Measurements from ENCODE around the gene DISP3.

Gene DISP3

DNA sequence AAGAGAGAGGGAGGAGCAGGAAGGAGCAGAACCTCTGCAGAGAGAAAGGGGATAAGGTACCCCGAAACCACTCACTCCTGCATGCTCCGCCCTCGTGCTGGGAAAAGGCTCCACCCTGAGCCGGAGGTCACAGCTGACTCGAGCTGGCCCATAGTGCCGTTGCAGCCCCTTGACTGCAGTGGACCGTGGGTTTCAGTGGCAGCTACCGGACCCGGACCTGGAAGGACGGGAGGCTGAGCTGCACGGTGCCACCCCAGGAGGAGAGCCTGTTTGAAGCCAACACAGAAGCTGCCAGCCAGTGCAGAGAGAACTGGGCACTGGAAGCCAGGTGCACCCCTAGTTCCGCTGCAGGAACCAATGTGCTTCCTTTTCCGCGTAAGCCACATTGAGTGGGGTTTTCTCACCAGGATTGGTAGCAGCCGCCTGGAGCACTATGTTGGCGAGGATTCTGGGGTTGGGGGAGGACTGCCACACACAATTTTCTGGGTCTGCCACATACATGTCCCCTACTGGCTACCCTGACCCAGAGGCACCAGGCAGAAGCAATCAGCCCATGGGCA lies 91.9 kb downstream of the DISP3 start:
- TF ChIP-seq CTCF (IDR thresholded peaks at IDR 0.05; ENCODE audit: low read depth, low read length), result no peak

GRCh38 chr1:11571906-11572616 lies 93.1 kb downstream of the DISP3 start:
- no peak overlapping the region for H3K4me3 ChIP-seq (ENCODE audit: low read depth, low read length)
- TF ChIP-seq CTCF (IDR thresholded peaks at IDR 0.05; ENCODE audit: low read depth, low read length), result no peak

More for the DNA sequence above, 91.9 kb downstream of the DISP3 start:
- no peak overlapping the region for H3K4me3 ChIP-seq (ENCODE audit: low read depth, low read length)

- TF ChIP-seq CTCF (IDR thresholded peaks at IDR 0.05; ENCODE audit: low read depth, low read length), result no peak
Observed at GRCh38 chr1:11573116-11573692, 94.2 kb downstream of the DISP3 start.

DNA sequence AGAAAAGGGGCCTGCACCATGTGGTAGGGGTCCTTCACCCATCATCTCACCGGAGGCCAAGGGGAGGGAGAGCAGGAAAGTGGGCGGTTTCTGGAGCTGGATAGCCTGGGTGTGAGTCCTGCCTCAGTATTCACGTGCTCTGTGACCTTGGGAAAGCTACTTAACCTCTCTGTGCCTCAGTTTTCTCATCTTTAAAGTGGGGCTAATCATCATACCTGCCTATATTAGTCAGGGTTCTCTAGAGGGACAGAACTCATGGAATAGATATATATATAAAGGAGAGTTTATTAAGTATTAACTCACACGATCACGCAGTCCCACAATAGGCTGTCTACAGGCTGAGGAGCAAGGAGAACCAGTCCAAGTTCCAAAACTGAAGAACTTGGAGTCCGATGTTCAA lies 96.6 kb downstream of the DISP3 start:
- TF ChIP-seq CTCF (IDR thresholded peaks at IDR 0.05; ENCODE audit: low read depth, low read length), result no peak

More at GRCh38 chr1:11573116-11573692, 94.2 kb downstream of the DISP3 start:
- H3K4me3 ChIP-seq (ENCODE audit: low read depth, low read length), result no peak overlapping the region

GRCh38 chr1:11576109-11576875 lies 97.3 kb downstream of the DISP3 start:
- no peak for TF ChIP-seq CTCF (IDR thresholded peaks at IDR 0.05; ENCODE audit: low read depth, low read length)
- H3K4me3 ChIP-seq (ENCODE audit: low read depth, low read length), result no peak overlapping the region

More for the DNA sequence above, 96.6 kb downstream of the DISP3 start:
- no peak overlapping the region for H3K4me3 ChIP-seq (ENCODE audit: low read depth, low read length)

- no peak for TF ChIP-seq CTCF (IDR thresholded peaks at IDR 0.05; ENCODE audit: low read depth, low read length)
- H3K4me3 ChIP-seq (ENCODE audit: low read depth, low read length), result no peak overlapping the region
Observed at GRCh38 chr1:11578004-11578403, 99.0 kb downstream of the DISP3 start.
